Liver (tissue), 9 donors: ENCODE data around the gene LCK. TPM values are rescaled to one million over a fixed set of nuclear protein-coding genes. Genes with fewer than 3 reads are reported as not detected.

Experiments
- DNase-seq: peaks from one replicate; pipeline ENCODE4 v3.0.0-alpha.2; 2017; ENCODE audit warnings: low spot score
- H3K27ac ChIP-seq, 2 donors: one replicate each; pipeline ENCODE4 v1.7.0; 2013; ENCODE audit warnings: inconsistent platforms in 2 of 2, low read length in 2 of 2, control low read depth in 1 of 2, low read depth in 1 of 2, mild to moderate bottlenecking in 1 of 2
- H3K27me3 ChIP-seq, 4 donors: one replicate each; pipeline versions ENCODE4 v1.6.1 to v1.7.0; 2013; ENCODE audit warnings: low read length in 3 of 4, inconsistent platforms in 1 of 4, mild to moderate bottlenecking in 1 of 4, moderate library complexity in 1 of 4; ENCODE audit not compliant: control insufficient read depth in 4 of 4, insufficient read depth in 4 of 4
- H3K36me3 ChIP-seq, 4 donors: one replicate each; pipeline versions ENCODE4 v1.6.1 to v1.7.0; 2013; ENCODE audit warnings: low read length in 3 of 4, mild to moderate bottlenecking in 3 of 4, low read depth in 1 of 4, moderate library complexity in 1 of 4; ENCODE audit not compliant: control insufficient read depth in 4 of 4, insufficient read depth in 3 of 4
- H3K4me1 ChIP-seq, 4 donors: one replicate each; pipeline versions ENCODE4 v1.6.1 to v1.7.0; 2013; ENCODE audit warnings: low read length in 3 of 4, mild to moderate bottlenecking in 3 of 4, moderate library complexity in 1 of 4; ENCODE audit not compliant: control insufficient read depth in 4 of 4, insufficient read depth in 4 of 4
- H3K4me3 ChIP-seq, 3 donors: one replicate each; pipeline versions ENCODE4 v1.6.1 to v1.7.0; 2013; ENCODE audit warnings: low read length in 3 of 3, control low read depth in 1 of 3, low read depth in 1 of 3, mild to moderate bottlenecking in 1 of 3
- H3K9ac ChIP-seq, 2 donors: one replicate each; pipeline ENCODE4 v1.7.0; 2013; ENCODE audit warnings: low read length in 2 of 2, mild to moderate bottlenecking in 2 of 2, moderate library complexity in 2 of 2, control low read depth in 1 of 2, low read depth in 1 of 2
- H3K9me3 ChIP-seq, 4 donors: one replicate each; pipeline versions ENCODE4 v1.6.1 to v1.7.0; 2013; ENCODE audit warnings: low read length in 3 of 4; ENCODE audit not compliant: control insufficient read depth in 4 of 4
- ATF3 ChIP-seq: IDR thresholded peaks from 2 replicates; pipeline ENCODE4 v1.6.1; 2016; ENCODE audit warnings: antibody characterized with exemption
- CTCF ChIP-seq: fragments of 150-350 bp; IDR thresholded peaks from 2 replicates; pipeline ENCODE4 v1.5.1; 2017; ENCODE audit warnings: improper control_type of control experiment, low read depth, low read length; ENCODE audit not compliant: missing input control
- EGR1 ChIP-seq, 2 donors: IDR thresholded peaks; 2 replicates each; pipeline ENCODE4 v1.6.1; 2016 to 2018; ENCODE audit warnings: antibody characterized with exemption in 2 of 2, low read depth in 2 of 2
- FOXA1 ChIP-seq: IDR thresholded peaks from 2 replicates; pipeline ENCODE4 v1.6.1; 2016; ENCODE audit warnings: antibody characterized with exemption
- FOXA2 ChIP-seq: IDR thresholded peaks from 2 replicates; pipeline ENCODE4 v1.6.1; 2016; ENCODE audit warnings: antibody characterized with exemption
- GABPA ChIP-seq, 2 donors: IDR thresholded peaks in 1 of 2; conservative IDR thresholded peaks in 1 of 2; 2 replicates each; pipeline ENCODE4 v1.6.1; 2016; ENCODE audit warnings: antibody characterized with exemption in 2 of 2, mild to moderate bottlenecking in 1 of 2, moderate library complexity in 1 of 2
- HNF4A ChIP-seq, 2 donors: conservative IDR thresholded peaks; 2 replicates each; pipeline ENCODE4 v1.6.1; 2016; ENCODE audit warnings: antibody characterized with exemption in 2 of 2, mild to moderate bottlenecking in 2 of 2
- HNF4G ChIP-seq: IDR thresholded peaks from 2 replicates; pipeline ENCODE4 v1.6.1; 2016; ENCODE audit warnings: antibody characterized with exemption
- JUND ChIP-seq, 2 donors: IDR thresholded peaks; 2 replicates each; pipeline ENCODE4 v1.6.1; 2016; ENCODE audit warnings: antibody characterized with exemption in 2 of 2
- MAX ChIP-seq: IDR thresholded peaks from 2 replicates; pipeline ENCODE4 v1.6.1; 2016; ENCODE audit warnings: antibody characterized with exemption
- NR2F2 ChIP-seq: IDR thresholded peaks from 2 replicates; pipeline ENCODE4 v1.6.1; 2016; ENCODE audit warnings: antibody characterized with exemption
- RAD21 ChIP-seq, 2 donors: IDR thresholded peaks; 2 replicates each; pipeline ENCODE4 v1.6.1; 2016; ENCODE audit warnings: antibody characterized with exemption in 2 of 2, mild to moderate bottlenecking in 2 of 2
- REST ChIP-seq: IDR thresholded peaks from 2 replicates; pipeline ENCODE4 v1.6.1; 2016; ENCODE audit warnings: antibody characterized with exemption, mild to moderate bottlenecking
- RXRA ChIP-seq, 2 donors: IDR thresholded peaks; 2 replicates each; pipeline ENCODE4 v1.6.1; 2017 to 2018; ENCODE audit warnings: antibody characterized with exemption in 2 of 2, mild to moderate bottlenecking in 1 of 2
- SP1 ChIP-seq: IDR thresholded peaks from 2 replicates; pipeline ENCODE4 v1.6.1; 2018; ENCODE audit warnings: antibody characterized with exemption, mild to moderate bottlenecking
- TAF1 ChIP-seq: conservative IDR thresholded peaks from 2 replicates; pipeline ENCODE4 v1.6.1; 2016; ENCODE audit warnings: antibody characterized with exemption, mild to moderate bottlenecking
- YY1 ChIP-seq: IDR thresholded peaks from 2 replicates; pipeline ENCODE4 v1.6.1; 2016; ENCODE audit warnings: antibody characterized with exemption, mild to moderate bottlenecking
- ZBTB33 ChIP-seq: IDR thresholded peaks from 2 replicates; pipeline ENCODE4 v1.6.1; 2016; ENCODE audit warnings: antibody characterized with exemption
- WGBS: extraction: QIAGEN DNeasy Blood & Tissue Kit; methylation state at CpG from one replicate; pipeline ENCODE4 v1.1.7; 2013; 5-methylcytosine and 5-hydroxymethylcytosine counted together
- polyA plus RNA-seq, 2 donors: library from polyadenylated mRNA; stranded (reverse) in 1 of 2; unstranded in 1 of 2; fragments of 200-250 nt in 1 of 2; fragments of >200 nt in 1 of 2; fragmentation: Nextera tagmentation in 1 of 2; extraction: Ambion mirVana in 1 of 2; gene quantifications; one replicate each; pipeline versions ENCODE4 v1.2.1 to v1.2.3, GENCODE V29; 2013 to 2015
- total RNA-seq, 2 donors: library from RNA; depleted of rRNA; stranded (reverse); fragments of >200 nt; gene quantifications; one replicate each; pipeline ENCODE4 v1.2.3, GENCODE V29; 2014
- donor health status: healthy.
- donor health status: healthy.
- donor health status: healthy.
- donor health status: healthy.
- donor health status: healthy.

LCK gene
- total and polyA plus RNA-seq, 4 donors = 0.93 to 3.8 (median 1.2) TPM

- H3K4me1 ChIP-seq = peaks cover 3 to 18% (median 10%) of the 10 kb centered on the region in 4 donors
- peak within 1 kb of the TSS in 1 of 2 donors; percentile 47 for H3K9ac ChIP-seq
- H3K27me3 ChIP-seq = no peaks in the 10 kb centered on the region
- WGBS = 72% methylated on average over 3 of the region's 3 CpGs
- H3K4me3 ChIP-seq = no peak within 1 kb of the TSS
- DNase-seq = no peak
- H3K9me3 ChIP-seq = no peaks in the 10 kb centered on the region
- H3K27ac ChIP-seq = peak within 1 kb of the TSS; percentile 63 to 66
- TF ChIP-seq YY1 = no peak
- TF ChIP-seq REST = no peak
- TF ChIP-seq HNF4G = no peak
- peak; percentile 81 for TF ChIP-seq NR2F2
- TF ChIP-seq CTCF = no peak
- TF ChIP-seq MAX = peak; percentile 27
- no peak for TF ChIP-seq ATF3
- TF ChIP-seq RAD21 (IDR thresholded peaks at IDR 0.05) = no peak
- TF ChIP-seq JUND (IDR thresholded peaks at IDR 0.05) = no peak
- peak; percentile 36 to 69 for TF ChIP-seq RXRA (IDR thresholded peaks at IDR 0.05)
- TF ChIP-seq FOXA2 = no peak
- no peak for TF ChIP-seq ZBTB33
- no peak for TF ChIP-seq TAF1
- no peak for TF ChIP-seq EGR1 (IDR thresholded peaks at IDR 0.05; ENCODE audit: low read depth in 2 of 2)
- no peak for TF ChIP-seq GABPA (IDR thresholded peaks at IDR 0.05 in 1 of 2, conservative IDR thresholded peaks at IDR 0.05 in 1 of 2)
- TF ChIP-seq FOXA1 = no peak
- TF ChIP-seq SP1 = peak; percentile 54
- TF ChIP-seq HNF4A (conservative IDR thresholded peaks at IDR 0.05) = no peak
- no peaks in the 10 kb centered on the region for H3K36me3 ChIP-seq
Observed at GRCh38 chr1:32246888-32247273, 4.2 kb upstream of the LCK start, which contains the start of gene FAM167B. Gene FAM167B, plus strand, starts transcription at chr1:32247222. Its CDS starts 200 bp downstream, at chr1:32247422.
